Liver (tissue), 9 donors: ENCODE data around the gene UNG. TPM values are rescaled to one million over a fixed set of nuclear protein-coding genes. Genes with fewer than 3 reads are reported as not detected.
"Not testable (repeated sequence)": the region's sequence is repeated elsewhere in the genome, so short reads cannot be mapped to it uniquely, and the experiment has no call there.

Experiments used
- DNase-seq: peaks from one replicate; pipeline ENCODE4 v3.0.0-alpha.2; 2017; ENCODE audit warnings: low spot score
- H3K27ac ChIP-seq, 2 donors: one replicate each; pipeline ENCODE4 v1.7.0; 2013; ENCODE audit warnings: inconsistent platforms in 2 of 2, low read length in 2 of 2, control low read depth in 1 of 2, low read depth in 1 of 2, mild to moderate bottlenecking in 1 of 2
- H3K27me3 ChIP-seq, 4 donors: one replicate each; pipeline versions ENCODE4 v1.6.1 to v1.7.0; 2013; ENCODE audit warnings: low read length in 3 of 4, inconsistent platforms in 1 of 4, mild to moderate bottlenecking in 1 of 4, moderate library complexity in 1 of 4; ENCODE audit not compliant: control insufficient read depth in 4 of 4, insufficient read depth in 4 of 4
- H3K36me3 ChIP-seq, 4 donors: one replicate each; pipeline versions ENCODE4 v1.6.1 to v1.7.0; 2013; ENCODE audit warnings: low read length in 3 of 4, mild to moderate bottlenecking in 3 of 4, low read depth in 1 of 4, moderate library complexity in 1 of 4; ENCODE audit not compliant: control insufficient read depth in 4 of 4, insufficient read depth in 3 of 4
- H3K4me1 ChIP-seq, 4 donors: one replicate each; pipeline versions ENCODE4 v1.6.1 to v1.7.0; 2013; ENCODE audit warnings: low read length in 3 of 4, mild to moderate bottlenecking in 3 of 4, moderate library complexity in 1 of 4; ENCODE audit not compliant: control insufficient read depth in 4 of 4, insufficient read depth in 4 of 4
- H3K4me3 ChIP-seq, 3 donors: one replicate each; pipeline versions ENCODE4 v1.6.1 to v1.7.0; 2013; ENCODE audit warnings: low read length in 3 of 3, control low read depth in 1 of 3, low read depth in 1 of 3, mild to moderate bottlenecking in 1 of 3
- H3K9ac ChIP-seq, 2 donors: one replicate each; pipeline ENCODE4 v1.7.0; 2013; ENCODE audit warnings: low read length in 2 of 2, mild to moderate bottlenecking in 2 of 2, moderate library complexity in 2 of 2, control low read depth in 1 of 2, low read depth in 1 of 2
- H3K9me3 ChIP-seq, 4 donors: one replicate each; pipeline versions ENCODE4 v1.6.1 to v1.7.0; 2013; ENCODE audit warnings: low read length in 3 of 4; ENCODE audit not compliant: control insufficient read depth in 4 of 4
- ATF3 ChIP-seq: IDR thresholded peaks from 2 replicates; pipeline ENCODE4 v1.6.1; 2016; ENCODE audit warnings: antibody characterized with exemption
- EGR1 ChIP-seq, 2 donors: IDR thresholded peaks; 2 replicates each; pipeline ENCODE4 v1.6.1; 2016 to 2018; ENCODE audit warnings: antibody characterized with exemption in 2 of 2, low read depth in 2 of 2
- FOXA1 ChIP-seq: IDR thresholded peaks from 2 replicates; pipeline ENCODE4 v1.6.1; 2016; ENCODE audit warnings: antibody characterized with exemption
- FOXA2 ChIP-seq: IDR thresholded peaks from 2 replicates; pipeline ENCODE4 v1.6.1; 2016; ENCODE audit warnings: antibody characterized with exemption
- GABPA ChIP-seq, 2 donors: IDR thresholded peaks in 1 of 2; conservative IDR thresholded peaks in 1 of 2; 2 replicates each; pipeline ENCODE4 v1.6.1; 2016; ENCODE audit warnings: antibody characterized with exemption in 2 of 2, mild to moderate bottlenecking in 1 of 2, moderate library complexity in 1 of 2
- HNF4A ChIP-seq, 2 donors: conservative IDR thresholded peaks; 2 replicates each; pipeline ENCODE4 v1.6.1; 2016; ENCODE audit warnings: antibody characterized with exemption in 2 of 2, mild to moderate bottlenecking in 2 of 2
- HNF4G ChIP-seq: IDR thresholded peaks from 2 replicates; pipeline ENCODE4 v1.6.1; 2016; ENCODE audit warnings: antibody characterized with exemption
- NR2F2 ChIP-seq: IDR thresholded peaks from 2 replicates; pipeline ENCODE4 v1.6.1; 2016; ENCODE audit warnings: antibody characterized with exemption
- RAD21 ChIP-seq, 2 donors: IDR thresholded peaks; 2 replicates each; pipeline ENCODE4 v1.6.1; 2016; ENCODE audit warnings: antibody characterized with exemption in 2 of 2, mild to moderate bottlenecking in 2 of 2
- RXRA ChIP-seq, 2 donors: IDR thresholded peaks; 2 replicates each; pipeline ENCODE4 v1.6.1; 2017 to 2018; ENCODE audit warnings: antibody characterized with exemption in 2 of 2, mild to moderate bottlenecking in 1 of 2
- SP1 ChIP-seq: IDR thresholded peaks from 2 replicates; pipeline ENCODE4 v1.6.1; 2018; ENCODE audit warnings: antibody characterized with exemption, mild to moderate bottlenecking
- TAF1 ChIP-seq: conservative IDR thresholded peaks from 2 replicates; pipeline ENCODE4 v1.6.1; 2016; ENCODE audit warnings: antibody characterized with exemption, mild to moderate bottlenecking
- YY1 ChIP-seq: IDR thresholded peaks from 2 replicates; pipeline ENCODE4 v1.6.1; 2016; ENCODE audit warnings: antibody characterized with exemption, mild to moderate bottlenecking
- WGBS: extraction: QIAGEN DNeasy Blood & Tissue Kit; methylation state at CpG from one replicate; pipeline ENCODE4 v1.1.7; 2013; 5-methylcytosine and 5-hydroxymethylcytosine counted together
- polyA plus RNA-seq, 2 donors: library from polyadenylated mRNA; stranded (reverse) in 1 of 2; unstranded in 1 of 2; fragments of 200-250 nt in 1 of 2; fragments of >200 nt in 1 of 2; fragmentation: Nextera tagmentation in 1 of 2; extraction: Ambion mirVana in 1 of 2; gene quantifications; one replicate each; pipeline versions ENCODE4 v1.2.1 to v1.2.3, GENCODE V29; 2013 to 2015
- total RNA-seq, 2 donors: library from RNA; depleted of rRNA; stranded (reverse); fragments of >200 nt; gene quantifications; one replicate each; pipeline ENCODE4 v1.2.3, GENCODE V29; 2014
- TF ChIP-seq, protein P1 (sequence below): IDR thresholded peaks from 2 replicates; pipeline ENCODE4 v1.6.1; 2016; ENCODE audit warnings: antibody characterized with exemption
- TF ChIP-seq, protein P2 (sequence below): IDR thresholded peaks from 2 replicates; pipeline ENCODE4 v1.6.1; 2016; ENCODE audit warnings: antibody characterized with exemption, mild to moderate bottlenecking
- donor health status: healthy.
- donor health status: healthy.
- donor health status: healthy.
- donor health status: healthy.
- donor health status: healthy.

The UNG gene
- total and polyA plus RNA-seq, 4 donors = 9.4 to 22.1 (median 14.9) TPM

DNA sequence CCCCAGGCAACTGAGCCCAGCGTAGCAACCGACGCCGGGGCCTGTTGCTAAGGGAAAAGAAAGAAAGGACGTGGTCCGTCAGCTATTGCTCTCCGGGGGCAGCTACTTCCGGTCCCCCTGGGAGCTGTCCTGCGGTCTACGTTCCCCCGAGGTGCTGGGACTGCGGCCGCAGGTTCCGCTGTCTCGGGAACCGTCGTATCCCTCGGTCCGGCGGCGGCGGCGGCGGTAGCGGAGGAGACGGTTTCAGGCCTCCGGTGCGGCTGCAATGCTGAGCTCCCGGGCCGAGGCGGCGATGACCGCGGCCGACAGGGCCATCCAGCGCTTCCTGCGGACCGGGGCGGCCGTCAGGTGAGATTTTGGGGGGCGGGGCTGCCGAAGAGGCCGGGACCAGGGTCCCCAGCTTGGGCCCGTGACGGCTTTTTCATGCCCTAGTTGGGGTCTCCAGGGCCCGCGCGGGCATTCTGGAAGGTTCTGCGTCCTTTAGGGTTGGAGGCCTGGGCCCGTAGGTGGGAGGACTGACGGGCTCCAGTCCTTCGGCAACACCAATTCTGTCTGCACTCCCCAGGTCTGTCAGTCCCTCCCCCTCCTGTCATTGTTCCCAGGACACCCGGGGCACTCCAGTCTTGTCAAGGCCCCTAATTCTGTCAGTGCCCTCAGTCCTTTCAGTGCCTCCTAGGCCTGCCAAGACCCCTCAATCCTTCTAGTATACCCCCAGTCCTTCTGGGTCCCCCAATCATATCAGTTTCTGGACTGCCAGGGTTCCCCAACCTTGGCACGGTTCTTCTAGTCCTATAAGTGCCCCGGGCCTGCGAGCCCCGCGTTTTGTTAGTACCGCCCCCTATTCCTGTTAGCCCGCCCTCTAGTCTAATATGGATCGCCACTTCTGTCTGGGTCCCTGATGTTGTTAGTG lies 44.7 kb upstream of the UNG start, which contains the start of gene USP30:
TSS of gene USP30 (plus strand) at position 163 of the 910 bp plus-strand sequence. CDS start at position 266, 103 bp downstream.
- Histone ChIP-seq H3K36me3 (no peaks in the 10 kb centered on the region), H3K4me3 (peak within 1 kb of the TSS; percentile 90 to 97 (median 96)), H3K4me1 (peaks cover 2 to 45% (median 29%) of the 10 kb centered on the region in 4 donors), H3K27me3 (no peaks in the 10 kb centered on the region), H3K9me3 (no peaks in the 10 kb centered on the region), H3K27ac (peak within 1 kb of the TSS; percentile 89 to 92), H3K9ac (peak within 1 kb of the TSS; percentile 83 to 98)
- TF ChIP-seq ATF3 (no peak), SP1 (peak; percentile 47), RAD21 (IDR thresholded peaks at IDR 0.05) (peak; percentile 23 to 53), NR2F2 (no peak), RXRA (IDR thresholded peaks at IDR 0.05) (peak; percentile 11 to 27), GABPA (IDR thresholded peaks at IDR 0.05 in 1 of 2, conservative IDR thresholded peaks at IDR 0.05 in 1 of 2) (peak; percentile 99), HNF4G (no peak), TAF1 (no peak), HNF4A (conservative IDR thresholded peaks at IDR 0.05) (peak in 1 of 2 donors; percentile 6), EGR1 (IDR thresholded peaks at IDR 0.05; ENCODE audit: low read depth in 2 of 2) (no peak), YY1 (peak; percentile 24), FOXA2 (no peak)
- TF ChIP-seq, protein P1, sequence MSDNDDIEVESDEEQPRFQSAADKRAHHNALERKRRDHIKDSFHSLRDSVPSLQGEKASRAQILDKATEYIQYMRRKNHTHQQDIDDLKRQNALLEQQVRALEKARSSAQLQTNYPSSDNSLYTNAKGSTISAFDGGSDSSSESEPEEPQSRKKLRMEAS = peak; percentile 10
- TF ChIP-seq, protein P2, sequence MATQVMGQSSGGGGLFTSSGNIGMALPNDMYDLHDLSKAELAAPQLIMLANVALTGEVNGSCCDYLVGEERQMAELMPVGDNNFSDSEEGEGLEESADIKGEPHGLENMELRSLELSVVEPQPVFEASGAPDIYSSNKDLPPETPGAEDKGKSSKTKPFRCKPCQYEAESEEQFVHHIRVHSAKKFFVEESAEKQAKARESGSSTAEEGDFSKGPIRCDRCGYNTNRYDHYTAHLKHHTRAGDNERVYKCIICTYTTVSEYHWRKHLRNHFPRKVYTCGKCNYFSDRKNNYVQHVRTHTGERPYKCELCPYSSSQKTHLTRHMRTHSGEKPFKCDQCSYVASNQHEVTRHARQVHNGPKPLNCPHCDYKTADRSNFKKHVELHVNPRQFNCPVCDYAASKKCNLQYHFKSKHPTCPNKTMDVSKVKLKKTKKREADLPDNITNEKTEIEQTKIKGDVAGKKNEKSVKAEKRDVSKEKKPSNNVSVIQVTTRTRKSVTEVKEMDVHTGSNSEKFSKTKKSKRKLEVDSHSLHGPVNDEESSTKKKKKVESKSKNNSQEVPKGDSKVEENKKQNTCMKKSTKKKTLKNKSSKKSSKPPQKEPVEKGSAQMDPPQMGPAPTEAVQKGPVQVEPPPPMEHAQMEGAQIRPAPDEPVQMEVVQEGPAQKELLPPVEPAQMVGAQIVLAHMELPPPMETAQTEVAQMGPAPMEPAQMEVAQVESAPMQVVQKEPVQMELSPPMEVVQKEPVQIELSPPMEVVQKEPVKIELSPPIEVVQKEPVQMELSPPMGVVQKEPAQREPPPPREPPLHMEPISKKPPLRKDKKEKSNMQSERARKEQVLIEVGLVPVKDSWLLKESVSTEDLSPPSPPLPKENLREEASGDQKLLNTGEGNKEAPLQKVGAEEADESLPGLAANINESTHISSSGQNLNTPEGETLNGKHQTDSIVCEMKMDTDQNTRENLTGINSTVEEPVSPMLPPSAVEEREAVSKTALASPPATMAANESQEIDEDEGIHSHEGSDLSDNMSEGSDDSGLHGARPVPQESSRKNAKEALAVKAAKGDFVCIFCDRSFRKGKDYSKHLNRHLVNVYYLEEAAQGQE = peak; percentile 86
- under 1% methylated on average over 61 of the region's 61 CpGs for WGBS
- peak; percentile 94 for DNase-seq

GRCh38 chr12:109053382-109054123 lies 43.8 kb upstream of the UNG start:
- peak; percentile 51 for TF ChIP-seq YY1
- no peak for TF ChIP-seq HNF4G
- no peak for TF ChIP-seq EGR1 (IDR thresholded peaks at IDR 0.05; ENCODE audit: low read depth in 2 of 2)
- TF ChIP-seq, protein P2 = peak; percentile 21
- peak; percentile 11 for TF ChIP-seq SP1
- peak in 1 of 2 donors; percentile 57 for TF ChIP-seq RXRA (IDR thresholded peaks at IDR 0.05)
- TF ChIP-seq FOXA1 = no peak
- no peak for DNase-seq
- no peaks in the 10 kb centered on the region for H3K36me3 ChIP-seq
- no peaks in the 10 kb centered on the region for H3K9me3 ChIP-seq
- peaks cover 2 to 48% (median 30%) of the 10 kb centered on the region in 4 donors for H3K4me1 ChIP-seq
- WGBS = 5% methylated on average over 9 of the region's 9 CpGs
- H3K27ac ChIP-seq = peak overlapping the region; percentile 89 to 92
- peak overlapping the region; percentile 90 to 97 (median 96) for H3K4me3 ChIP-seq
- H3K9ac ChIP-seq = peak overlapping the region; percentile 83 to 98
- H3K27me3 ChIP-seq = no peaks in the 10 kb centered on the region

- H3K27me3 ChIP-seq, H3K9me3 ChIP-seq, H3K36me3 ChIP-seq, DNase-seq: not testable (repeated sequence)
- peak overlapping the region; percentile 90 to 97 (median 96) for H3K4me3 ChIP-seq
- H3K4me1 ChIP-seq = peaks cover 2 to 54% (median 31%) of the 10 kb centered on the region in 4 donors
- WGBS = 52% methylated on average over 4 of the region's 4 CpGs
- peak overlapping the region; percentile 83 to 98 for H3K9ac ChIP-seq
- peak overlapping the region; percentile 89 to 92 for H3K27ac ChIP-seq
These were observed 43.3 kb upstream of the UNG start for GRCh38 chr12:109054124-109054513.
